CD4-positive, alpha-beta T cell treated with Interleukin-2 at 100 ng/mL for 4 hours (primary cell): Measurements from ENCODE around the gene FAM117B.
"Not testable (repeated sequence)": the region's sequence is repeated elsewhere in the genome, so short reads cannot be mapped to it uniquely, and the experiment has no call there.

Source experiments
- DNase-seq: peaks from one replicate; pipeline ENCODE4 v3.0.0-alpha.2; 2020; ENCODE audit warnings: low spot score

FAM117B gene

GRCh38 chr2:202638721-202639120 is 4.0 kb downstream of the FAM117B start:
- peak; percentile 21 for DNase-seq

- DNase-seq = peak; percentile 35
Measured at GRCh38 chr2:202639231-202639630, 4.5 kb downstream of the FAM117B start.

GRCh38 chr2:202642567-202642966 is 7.8 kb downstream of the FAM117B start:
- no peak for DNase-seq

- DNase-seq = peak; percentile 52
Measured at GRCh38 chr2:202643012-202643858, 8.5 kb downstream of the FAM117B start.

GRCh38 chr2:202652119-202652518 is 17.4 kb downstream of the FAM117B start:
- DNase-seq = no peak

- no peak for DNase-seq
Measured at GRCh38 chr2:202653890-202654289, 19.1 kb downstream of the FAM117B start.

- no peak for DNase-seq
Measured at GRCh38 chr2:202657876-202658275, 23.1 kb downstream of the FAM117B start.

- DNase-seq = no peak
Measured at GRCh38 chr2:202660796-202661195, 26.0 kb downstream of the FAM117B start.

- peak; percentile 12 for DNase-seq
Measured at GRCh38 chr2:202669841-202670240, 35.1 kb downstream of the FAM117B start.

GRCh38 chr2:202671317-202672035 is 36.7 kb downstream of the FAM117B start:
- no peak for DNase-seq

- not testable (repeated sequence) for DNase-seq
Measured at GRCh38 chr2:202675097-202675496, 40.3 kb downstream of the FAM117B start.

GRCh38 chr2:202679980-202680379 is 45.2 kb downstream of the FAM117B start:
- DNase-seq = no peak

- no peak for DNase-seq
Measured at GRCh38 chr2:202680512-202680911, 45.7 kb downstream of the FAM117B start.

GRCh38 chr2:202681688-202682205 is 47.0 kb downstream of the FAM117B start:
- no peak for DNase-seq

GRCh38 chr2:202682274-202682673 is 47.5 kb downstream of the FAM117B start:
- no peak for DNase-seq

- no peak for DNase-seq
Measured at GRCh38 chr2:202687276-202687675, 52.5 kb downstream of the FAM117B start.

GRCh38 chr2:202689459-202689858 is 54.7 kb downstream of the FAM117B start:
- no peak for DNase-seq

GRCh38 chr2:202689898-202690297 is 55.1 kb downstream of the FAM117B start:
- DNase-seq = no peak

- no peak for DNase-seq
Measured at GRCh38 chr2:202690321-202690900, 55.6 kb downstream of the FAM117B start.

- DNase-seq = no peak
Measured at GRCh38 chr2:202693503-202693902, 58.7 kb downstream of the FAM117B start.

GRCh38 chr2:202695166-202695565 is 60.4 kb downstream of the FAM117B start:
- no peak for DNase-seq

- peak; percentile 10 for DNase-seq
Measured at GRCh38 chr2:202700075-202700901, 65.5 kb downstream of the FAM117B start.
